SHP77 (cell line): ENCODE results near the gene TEKT4.
"Not testable (repeated sequence)": the region's sequence is repeated elsewhere in the genome, so short reads cannot be mapped to it uniquely, and the experiment has no call there.

Experiments used
- DNase-seq, 2 experiments: peaks; one replicate each; lab custom pipeline; 2025; lab: John Stamatoyannopoulos, UW

TEKT4 gene

DNA sequence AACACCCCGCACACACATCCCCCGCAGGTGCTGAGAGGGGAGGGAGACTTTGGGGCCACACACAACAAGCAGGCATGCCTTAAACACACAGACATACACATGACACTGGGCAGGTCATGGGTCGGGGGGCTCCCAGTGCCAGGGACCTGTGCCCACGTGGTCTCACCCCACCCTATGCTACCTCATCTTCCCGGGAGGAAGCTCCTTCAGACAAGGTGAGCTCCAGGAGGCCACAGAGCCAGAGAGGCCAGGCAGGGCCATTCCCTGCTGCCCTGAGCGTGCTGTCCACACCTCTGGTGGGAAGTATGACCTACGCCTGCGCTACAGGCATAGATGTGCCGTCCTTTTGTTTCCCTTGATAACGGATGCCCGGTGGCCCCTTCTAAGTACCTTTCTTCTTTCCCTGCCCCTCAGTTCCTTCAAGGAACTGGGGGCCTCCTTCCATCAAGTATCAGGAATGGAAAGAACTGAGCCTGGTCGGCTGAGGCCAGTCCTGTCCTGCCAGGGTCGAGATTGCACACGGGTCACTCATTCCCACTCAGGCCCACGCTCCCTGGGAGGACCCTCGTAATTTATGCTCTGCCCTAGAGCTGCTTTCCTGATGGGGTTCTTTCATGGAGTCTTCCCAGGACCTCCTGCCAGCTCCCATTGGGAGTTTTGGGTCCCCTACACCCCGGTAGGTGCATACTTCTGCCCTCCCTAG is 4.7 kb downstream of the TEKT4 start:
- DNase-seq, result no peak

DNA sequence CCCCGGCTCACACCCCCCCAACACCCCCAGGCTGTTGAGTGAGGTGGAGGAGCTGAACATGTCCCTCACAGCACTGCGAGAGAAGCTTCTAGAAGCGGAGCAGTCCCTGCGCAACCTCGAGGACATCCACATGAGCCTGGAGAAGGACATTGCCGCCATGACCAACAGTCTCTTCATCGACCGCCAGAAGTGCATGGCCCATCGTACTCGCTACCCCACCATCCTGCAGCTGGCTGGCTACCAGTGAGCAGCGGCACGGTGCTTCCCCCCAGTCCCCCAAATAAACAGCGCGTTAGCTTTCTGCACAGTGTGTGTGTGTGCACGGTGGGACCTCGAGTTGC is 5.3 kb downstream of the TEKT4 start:
- no peak for DNase-seq

DNA sequence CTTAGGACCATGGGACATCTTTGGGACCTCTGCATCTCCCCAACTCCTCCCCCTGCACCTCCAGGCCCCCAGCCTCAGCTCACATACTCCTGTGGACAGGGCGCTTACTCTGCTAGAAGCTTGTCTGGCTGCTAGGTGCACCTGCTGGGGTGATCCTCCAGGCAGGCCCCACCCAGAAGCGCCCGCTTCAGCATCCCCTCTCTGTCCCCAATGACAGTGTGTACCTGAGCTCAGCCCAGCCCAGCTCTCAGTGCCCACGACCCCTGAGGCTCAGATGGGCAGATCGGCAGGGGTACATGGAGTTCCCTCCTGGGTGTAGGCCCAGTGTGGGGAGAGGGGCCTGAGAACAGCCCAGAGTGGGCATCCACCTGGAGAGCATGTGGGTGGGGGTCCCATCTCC is 5.9 kb downstream of the TEKT4 start:
- DNase-seq, result no peak

DNA sequence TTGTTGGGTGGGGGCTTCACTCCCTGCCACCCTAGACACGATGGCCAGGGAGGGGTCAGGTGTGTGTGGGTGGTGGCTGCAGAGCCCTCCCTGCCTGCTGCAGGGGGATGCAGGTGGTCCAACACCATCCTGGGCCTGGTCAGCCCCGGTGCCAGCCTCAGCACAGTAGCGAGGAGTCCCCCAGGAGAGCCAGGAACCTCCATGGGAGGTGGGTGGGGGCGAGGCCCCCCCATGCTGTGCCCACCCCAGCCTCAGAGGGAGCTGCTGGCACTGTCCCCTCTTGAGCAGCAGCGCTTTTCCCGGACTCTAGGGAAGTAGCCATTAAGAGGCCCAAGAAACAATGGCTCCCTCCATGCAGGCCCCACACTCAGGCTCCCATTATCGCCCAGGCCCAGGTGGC is 7.3 kb downstream of the TEKT4 start:
- not testable (repeated sequence) for DNase-seq

DNA sequence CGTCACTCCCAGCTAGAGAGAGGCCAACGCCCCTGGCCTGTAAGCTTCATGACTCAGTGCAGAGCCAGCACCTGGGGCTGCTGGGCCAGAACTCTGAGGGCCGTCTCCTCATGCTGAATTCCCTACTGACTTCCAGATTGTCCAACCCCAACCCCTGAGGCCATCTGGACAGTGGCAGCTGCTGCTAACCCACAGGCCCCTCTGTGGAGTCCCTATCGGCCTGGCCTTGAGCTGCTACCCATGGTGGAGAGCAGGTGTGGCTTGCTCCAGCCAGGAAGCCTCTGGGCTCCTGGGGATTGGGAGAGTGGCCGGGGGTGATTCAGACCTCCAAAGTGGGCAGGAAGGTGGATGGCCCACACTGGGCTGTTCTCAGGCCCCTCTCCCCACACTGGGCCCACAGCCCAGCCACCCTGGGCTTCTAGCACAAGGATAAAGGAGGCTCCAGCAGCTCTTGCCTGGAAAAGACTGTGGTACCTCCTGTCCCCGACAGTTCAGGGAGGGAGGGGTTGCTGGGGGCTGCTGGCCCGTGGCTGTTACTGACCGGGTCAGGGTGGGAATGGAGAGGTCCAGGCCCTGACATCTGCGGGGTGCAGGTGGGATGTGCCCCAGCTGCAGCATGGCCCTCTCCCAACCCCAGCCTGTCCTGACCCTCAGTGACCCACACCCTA is 8.2 kb downstream of the TEKT4 start:
- no peak for DNase-seq

GRCh38 chr2:94879982-94880377 is 8.8 kb downstream of the TEKT4 start:
- no peak for DNase-seq

GRCh38 chr2:94880507-94880906 is 9.3 kb downstream of the TEKT4 start:
- DNase-seq, result no peak

- no peak for DNase-seq
Measured at GRCh38 chr2:94881070-94881469, 9.8 kb downstream of the TEKT4 start.

DNA sequence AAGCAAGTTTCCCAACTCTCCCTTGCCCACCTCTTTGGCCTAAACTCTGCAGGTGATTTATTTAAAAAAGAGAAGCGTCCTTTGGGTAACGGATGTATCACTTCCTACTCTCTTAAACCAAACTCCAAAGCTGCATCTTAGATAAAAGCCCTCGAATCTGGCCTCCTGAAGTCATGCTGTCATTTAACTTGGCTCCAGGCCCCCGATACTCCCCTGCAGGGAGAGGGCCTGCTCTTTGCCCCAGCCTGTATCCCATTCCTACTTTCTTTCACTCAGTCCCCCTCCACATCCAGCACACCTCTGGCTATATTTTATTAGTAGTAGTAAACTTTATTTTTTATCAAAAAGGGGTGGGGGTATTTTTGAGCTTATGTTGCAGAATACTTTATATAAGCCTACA is 19.0 kb downstream of the TEKT4 start:
- DNase-seq, result no peak

GRCh38 chr2:94895273-94895672 is 24.0 kb downstream of the TEKT4 start:
- DNase-seq, result not testable (repeated sequence)

- DNase-seq, result not testable (repeated sequence)
Measured at GRCh38 chr2:94906976-94907375, 35.7 kb downstream of the TEKT4 start.

DNA sequence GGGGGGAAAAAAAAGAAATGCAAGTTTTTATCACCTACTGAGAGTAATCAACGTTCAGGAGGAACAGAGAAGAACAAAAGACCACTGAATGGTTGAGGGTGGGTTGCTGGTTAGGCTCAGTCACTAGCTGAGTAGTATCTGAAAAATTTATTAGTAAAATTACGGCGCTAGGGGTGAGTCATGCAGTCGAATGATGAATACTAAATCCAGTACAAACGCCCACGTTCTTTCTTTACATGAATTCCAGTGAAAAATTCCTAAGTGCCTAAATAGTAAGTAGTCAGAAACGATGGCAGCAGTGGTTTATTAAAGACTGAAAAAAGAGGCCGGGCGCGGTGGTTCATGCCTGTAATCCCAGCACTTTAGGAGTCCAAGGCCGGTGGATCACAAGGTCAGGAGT is 52.0 kb downstream of the TEKT4 start:
- DNase-seq, result no peak

GRCh38 chr2:94924999-94925398 is 53.8 kb downstream of the TEKT4 start:
- not testable (repeated sequence) for DNase-seq
